Naive thymus-derived CD8-positive, alpha-beta T cell (primary cell): ENCODE measurements around the gene CDCA3. TPM values are rescaled to one million over a fixed set of nuclear protein-coding genes. Genes with fewer than 3 reads are reported as not detected.
A peak's percentile ranks its signal among the peaks of the same experiment; 100 is the strongest.

Source experiments
- ATAC-seq, 2 donors: fragments of 150-1000 bp; cut with Tn5 transposase in 1 of 2; sonication (Bioruptor Pico), chemical (Tn5 transposase) in 1 of 2; 1 replicate in 1 of 2; 2 replicates in 1 of 2; pipeline ENCODE4 v1.10.0; 2021; ENCODE audit warnings: mild to moderate bottlenecking in 2 of 2, moderate library complexity in 2 of 2
- POLR2A ChIA-PET: fragments of 350-600 bp; sonication (Branson Sonifier 250); formaldehyde crosslinking; loops from one replicate; lab custom pipeline; 2021; ENCODE audit warnings: antibody characterized with exemption; lab: Charles Lee
- DNase-seq, 10 donors: peaks; one replicate each; pipeline versions ENCODE4 v3.0.0 to v3.0.0-alpha.2; 2020 to 2022
- H3K27ac Mint-ChIP-seq, 10 donors: one replicate each; pipeline ENCODE4 v1.8.0; 2020 to 2022; ENCODE audit warnings: mild to moderate bottlenecking in 10 of 10, mixed read lengths in 10 of 10, moderate library complexity in 4 of 10, inconsistent platforms in 1 of 10
- H3K27me3 Mint-ChIP-seq, 5 donors: one replicate each; pipeline ENCODE4 v1.8.0; 2021 to 2022; ENCODE audit warnings: mixed read lengths in 5 of 5
- H3K36me3 Mint-ChIP-seq, 3 donors: one replicate each; pipeline ENCODE4 v1.8.0; 2020 to 2022; ENCODE audit warnings: mixed read lengths in 3 of 3, mild to moderate bottlenecking in 2 of 3, inconsistent platforms in 1 of 3
- H3K4me1 Mint-ChIP-seq, 4 donors: one replicate each; pipeline ENCODE4 v1.8.0; 2021 to 2022; ENCODE audit warnings: mixed read lengths in 4 of 4
- H3K4me3 Mint-ChIP-seq, 10 donors: one replicate each; pipeline ENCODE4 v1.8.0; 2020 to 2022; ENCODE audit warnings: mild to moderate bottlenecking in 10 of 10, mixed read lengths in 10 of 10, moderate library complexity in 6 of 10, inconsistent platforms in 1 of 10
- H3K9me3 Mint-ChIP-seq, 9 donors: one replicate each; pipeline ENCODE4 v1.8.0; 2020 to 2022; ENCODE audit warnings: mixed read lengths in 9 of 9, mild to moderate bottlenecking in 3 of 9, inconsistent platforms in 1 of 9, moderate library complexity in 1 of 9
- polyA plus RNA-seq, 3 donors: library from polyadenylated mRNA; unstranded; fragments of 300-500 nt; fragmentation: Illumina TruSeq; gene quantifications; one replicate each; pipeline ENCODE4 v1.2.3, GENCODE V29; 2021
- total RNA-seq, 8 experiments: library from RNA in 2 of 8; stranded (reverse) in 2 of 8; gene quantifications; one replicate each; pipeline ENCODE4 v1.2.3 and lab custom pipeline; 2021 to 2026

Gene CDCA3
- total and polyA plus RNA-seq, 5 experiments from 2014 or later = 0.50 to 2.7 (median 2.0) TPM; not detected in 1

DNA sequence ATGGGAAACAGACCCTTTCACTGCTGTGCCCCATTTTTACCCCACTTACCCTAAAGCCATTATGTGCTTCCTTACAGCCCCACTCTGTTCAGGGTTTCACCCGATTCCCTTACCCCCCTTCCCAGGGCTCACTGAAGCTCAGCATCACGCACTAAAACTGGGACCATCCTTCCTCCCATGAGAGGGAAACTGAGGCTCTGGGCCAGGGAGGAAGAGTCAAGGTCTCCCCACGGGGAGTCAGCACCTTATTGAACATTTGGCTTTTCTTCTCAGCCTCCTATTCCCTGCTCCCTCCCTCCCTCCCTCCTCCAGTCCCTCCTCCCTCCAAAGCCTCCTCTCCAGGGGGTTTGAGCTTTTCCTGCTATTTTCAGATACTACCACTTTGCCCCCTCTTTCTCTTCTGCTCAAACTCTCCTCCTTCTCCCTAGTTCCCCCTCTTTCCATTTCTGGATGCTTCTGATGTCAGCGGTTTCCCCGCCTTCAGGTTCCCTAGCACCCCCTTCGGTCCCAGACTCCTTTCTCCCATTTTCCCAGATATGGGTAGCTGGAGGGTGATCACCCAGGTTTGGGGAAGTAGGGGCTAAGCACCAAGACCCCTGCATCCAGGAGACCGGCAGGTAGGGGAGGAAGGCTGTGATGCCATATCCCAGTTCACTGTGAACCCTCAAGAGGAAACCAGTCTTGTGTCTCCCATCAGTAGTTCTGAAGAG lies 28.5 kb downstream of the CDCA3 start:
- Mint-ChIP-seq H3K4me1 (peaks cover 18 to 37% (median 22%) of the 10 kb centered on the region in 4 donors), H3K9me3 (no peaks in the 10 kb centered on the region), H3K36me3 (no peaks in the 10 kb centered on the region), H3K27me3 (peaks cover 14 to 70% (median 48%) of the 10 kb centered on the region in 5 donors), H3K4me3 (peak overlapping the region in 7 of 10 donors; percentile 16 to 79 (median 41)), H3K27ac (no peak overlapping the region)
- ATAC-seq = no peak
- POLR2A ChIA-PET = interaction anchor here (1.1 kb wide), 1 partner anchor 14 kb away, joined by 3 read pairs; no protein-coding TSS in a partner anchor
- peak in 1 of 10 donors; percentile 43 for DNase-seq

DNA sequence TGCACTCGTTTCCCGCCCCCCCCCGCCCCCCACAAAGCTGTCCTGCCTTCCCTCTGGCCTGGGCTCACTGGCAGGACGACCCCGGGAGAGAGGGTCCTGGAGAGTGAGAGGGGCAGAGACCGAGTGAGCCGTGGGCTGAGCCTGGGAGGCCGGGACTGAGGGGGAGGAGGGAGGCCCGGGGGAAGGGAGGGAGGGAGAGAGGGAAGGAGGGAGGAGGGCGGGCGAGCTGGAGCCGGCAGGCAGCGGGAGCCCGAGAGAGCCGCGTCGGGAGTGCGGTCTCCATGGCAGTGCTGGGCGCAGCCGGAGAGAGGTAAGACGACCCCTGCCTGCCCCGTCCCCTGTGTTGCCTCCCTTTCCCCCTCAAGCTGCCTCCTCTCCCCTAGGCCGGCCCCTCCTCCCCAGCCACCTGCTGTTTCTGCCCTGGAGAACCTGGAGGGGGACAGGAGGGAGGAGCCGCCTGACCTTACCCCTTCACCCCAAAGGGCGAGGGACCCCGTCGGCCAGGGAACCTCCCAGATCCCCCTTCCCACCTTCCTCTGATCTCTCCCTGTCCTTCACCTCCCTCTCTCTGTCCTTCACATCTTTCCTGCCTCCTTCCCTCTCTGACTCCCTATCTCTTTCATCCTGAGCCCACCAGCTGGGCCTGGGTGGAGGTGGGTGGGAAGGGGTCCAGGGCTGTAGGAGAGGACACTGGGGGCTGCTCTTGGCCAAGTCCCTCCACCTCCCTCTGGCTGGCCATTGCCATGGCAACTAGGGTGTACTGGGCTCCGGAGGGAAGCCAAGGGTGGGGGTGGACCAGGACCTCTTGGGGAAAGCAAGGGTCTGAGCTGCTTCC lies 29.3 kb downstream of the CDCA3 start, which contains the start of gene GPR162:
Gene GPR162 (plus strand): TSS at position 231 of the 835 bp plus-strand sequence. CDS start 2,078 bp downstream, outside the sequence.
- H3K4me3 Mint-ChIP-seq = peak within 1 kb of the TSS; percentile 54 to 79 (median 66)
- H3K4me1 Mint-ChIP-seq = peaks cover 15 to 30% (median 17%) of the 10 kb centered on the region in 4 donors
- H3K27me3 Mint-ChIP-seq = peaks cover 11 to 62% (median 41%) of the 10 kb centered on the region in 5 donors
- POLR2A ChIA-PET = interaction anchor here (0.8 to 1.3 kb wide), 3 partner anchors 15 to 69 kb away, joined by 3 to 5 read pairs (median 5); partner anchors contain the start of genes MLF2 and PTMS
- H3K36me3 Mint-ChIP-seq = no peaks in the 10 kb centered on the region
- peak; percentile 27 to 33 for ATAC-seq
- H3K27ac Mint-ChIP-seq = peak within 1 kb of the TSS in 4 of 10 donors; percentile 28 to 80 (median 57)
- DNase-seq = peak in 1 of 10 donors; percentile 58
- no peaks in the 10 kb centered on the region for H3K9me3 Mint-ChIP-seq

DNA sequence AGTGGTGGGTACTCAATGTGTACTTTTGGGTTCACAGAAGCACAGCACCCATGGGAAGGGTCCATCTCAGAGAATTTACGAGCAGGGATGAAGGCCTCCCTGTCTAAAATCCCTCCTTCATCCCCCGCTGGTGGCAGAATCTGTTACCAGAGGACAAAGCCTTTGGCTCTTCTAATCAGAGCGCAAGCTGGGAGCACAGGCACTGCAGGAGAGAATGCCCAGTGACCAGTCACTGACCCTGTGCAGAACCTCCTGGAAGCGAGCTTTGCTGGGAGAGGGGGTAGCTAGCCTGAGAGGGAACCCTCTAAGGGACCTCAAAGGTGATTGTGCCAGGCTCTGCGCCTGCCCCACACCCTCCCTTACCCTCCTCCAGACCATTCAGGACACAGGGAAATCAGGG lies 30.9 kb downstream of the CDCA3 start:
- H3K36me3 Mint-ChIP-seq = no peaks in the 10 kb centered on the region
- peaks cover 13 to 24% (median 14%) of the 10 kb centered on the region in 4 donors for H3K4me1 Mint-ChIP-seq
- POLR2A ChIA-PET = no interaction called here
- H3K9me3 Mint-ChIP-seq = no peaks in the 10 kb centered on the region
- ATAC-seq (no peak), DNase-seq (no peak)
- H3K27me3 Mint-ChIP-seq = peaks cover 7 to 46% (median 27%) of the 10 kb centered on the region in 5 donors
- peak overlapping the region in 1 of 10 donors; percentile 16 for H3K27ac Mint-ChIP-seq
- no peak overlapping the region for H3K4me3 Mint-ChIP-seq

DNA sequence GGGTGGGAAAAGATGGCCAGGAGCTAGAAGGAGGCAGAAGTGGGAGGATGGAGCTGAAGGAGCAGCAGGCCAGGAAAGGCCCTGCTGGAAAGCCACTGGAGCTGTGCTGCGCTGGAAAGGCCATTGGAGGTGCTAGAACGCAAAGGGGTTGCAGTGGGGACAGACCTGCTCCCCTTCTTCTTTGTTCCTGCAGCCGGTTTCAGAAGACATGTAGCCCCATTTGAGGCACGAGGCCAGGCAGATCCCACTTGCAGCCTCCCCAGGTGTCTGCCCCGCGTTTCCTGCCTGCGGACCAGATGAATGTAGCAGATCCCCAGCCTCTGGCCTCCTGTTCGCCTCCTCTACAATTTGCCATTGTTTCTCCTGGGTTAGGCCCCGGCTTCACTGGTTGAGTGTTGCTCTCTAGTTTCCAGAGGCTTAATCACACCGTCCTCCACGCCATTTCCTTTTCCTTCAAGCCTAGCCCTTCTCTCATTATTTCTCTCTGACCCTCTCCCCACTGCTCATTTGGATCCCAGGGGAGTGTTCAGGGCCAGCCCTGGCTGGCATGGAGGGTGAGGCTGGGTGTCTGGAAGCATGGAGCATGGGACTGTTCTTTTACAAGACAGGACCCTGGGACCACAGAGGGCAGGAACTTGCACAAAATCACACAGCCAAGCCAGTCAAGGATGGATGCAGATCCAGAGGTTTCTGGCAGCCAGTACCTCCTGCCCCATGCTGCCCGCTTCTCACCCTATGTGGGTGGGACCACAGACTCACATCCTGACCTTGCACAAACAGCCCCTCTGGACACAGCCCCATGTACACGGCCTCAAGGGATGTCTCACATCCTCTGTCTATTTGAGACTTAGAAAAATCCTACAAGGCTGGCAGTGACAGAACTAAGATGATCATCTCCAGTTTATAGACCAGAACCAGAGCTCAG lies 31.7 kb downstream of the CDCA3 start:
- ATAC-seq (no peak), DNase-seq (no peak)
- H3K27ac Mint-ChIP-seq = peak overlapping the region in 2 of 10 donors; percentile 16 to 34
- H3K4me3 Mint-ChIP-seq = no peak overlapping the region
- H3K9me3 Mint-ChIP-seq = no peaks in the 10 kb centered on the region
- peaks cover 1 to 38% (median 23%) of the 10 kb centered on the region in 5 donors for H3K27me3 Mint-ChIP-seq
- no peaks in the 10 kb centered on the region for H3K36me3 Mint-ChIP-seq
- POLR2A ChIA-PET = no interaction called here
- H3K4me1 Mint-ChIP-seq = peaks cover 12 to 24% (median 13%) of the 10 kb centered on the region in 4 donors

DNA sequence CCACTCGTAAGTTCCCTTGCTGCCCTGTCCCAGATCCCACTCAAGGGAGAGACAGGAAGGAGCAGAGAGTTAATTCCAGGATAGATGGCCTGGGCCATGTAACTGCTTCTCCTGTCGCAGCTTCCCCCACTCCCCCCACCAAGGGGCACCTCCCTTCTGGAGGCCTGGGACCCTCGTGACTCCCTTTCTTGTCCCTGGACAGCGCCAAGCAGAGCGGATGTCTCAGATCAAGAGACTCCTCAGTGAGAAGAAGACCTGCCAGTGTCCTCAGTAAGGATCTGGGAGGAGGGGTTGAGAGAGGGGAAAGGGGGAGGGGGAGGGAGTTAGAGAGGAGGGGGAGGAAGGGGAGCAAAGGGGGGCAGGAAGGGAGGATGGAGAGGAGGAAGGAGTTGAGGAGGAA lies 32.4 kb downstream of the CDCA3 start:
- H3K9me3 Mint-ChIP-seq = no peaks in the 10 kb centered on the region
- H3K4me3 Mint-ChIP-seq = no peak overlapping the region
- POLR2A ChIA-PET = no interaction called here
- peaks cover 12 to 24% (median 13%) of the 10 kb centered on the region in 4 donors for H3K4me1 Mint-ChIP-seq
- no peak overlapping the region for H3K27ac Mint-ChIP-seq
- no peaks in the 10 kb centered on the region for H3K36me3 Mint-ChIP-seq
- DNase-seq (no peak), ATAC-seq (no peak)
- H3K27me3 Mint-ChIP-seq = peaks cover 1 to 31% (median 19%) of the 10 kb centered on the region in 5 donors

DNA sequence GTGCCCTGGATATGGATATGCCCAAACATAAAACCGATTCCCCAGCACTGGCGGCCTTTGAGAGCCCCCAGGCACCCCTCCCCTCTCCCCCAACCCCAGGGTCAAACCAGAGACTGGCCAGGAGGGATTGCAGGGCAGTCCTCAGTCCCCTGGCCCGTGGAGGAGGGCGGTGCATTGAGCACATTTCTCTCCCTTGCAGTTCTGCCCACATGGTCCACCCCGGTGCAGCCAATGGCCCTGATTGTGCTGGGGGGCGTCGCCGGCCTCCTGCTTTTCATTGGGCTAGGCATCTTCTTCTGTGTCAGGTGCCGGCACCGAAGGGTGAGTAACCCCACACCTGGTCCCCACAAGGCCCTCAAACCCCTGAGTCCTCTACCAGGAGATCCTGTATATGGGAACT lies 32.9 kb downstream of the CDCA3 start:
- DNase-seq (no peak), ATAC-seq (no peak)
- Mint-ChIP-seq H3K27me3 (peaks cover 1 to 27% (median 17%) of the 10 kb centered on the region in 5 donors), H3K4me1 (peaks cover 12 to 24% (median 13%) of the 10 kb centered on the region in 4 donors), H3K27ac (no peak overlapping the region), H3K36me3 (no peaks in the 10 kb centered on the region), H3K9me3 (no peaks in the 10 kb centered on the region), H3K4me3 (no peak overlapping the region)
- POLR2A ChIA-PET = no interaction called here

DNA sequence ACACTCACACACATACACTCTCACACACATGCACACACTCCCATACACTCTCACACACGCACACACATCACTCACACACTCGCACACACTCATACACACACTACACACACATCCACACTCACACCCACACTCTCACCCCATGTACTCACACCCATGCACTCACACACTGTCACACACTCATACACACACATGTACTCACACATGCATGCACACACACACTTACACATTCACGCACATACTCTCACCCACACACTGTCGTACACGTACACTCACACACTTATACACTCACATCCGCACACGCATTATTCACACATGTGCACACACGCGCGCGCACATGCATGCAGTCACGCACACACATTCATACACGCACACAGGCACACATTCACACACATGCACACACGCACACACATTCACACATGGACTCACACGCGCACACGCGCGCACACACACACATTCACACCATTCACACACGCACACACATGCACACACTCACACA lies 33.4 kb downstream of the CDCA3 start:
- Mint-ChIP-seq H3K27me3 (peaks cover under 1 to 21% (median 12%) of the 10 kb centered on the region in 5 donors), H3K9me3 (no peaks in the 10 kb centered on the region), H3K36me3 (no peaks in the 10 kb centered on the region), H3K4me1 (peaks cover 12 to 21% (median 13%) of the 10 kb centered on the region in 4 donors), H3K4me3 (no peak overlapping the region), H3K27ac (peak overlapping the region in 2 of 10 donors; percentile 8 to 35)
- ATAC-seq (no peak), DNase-seq (no peak)
- POLR2A ChIA-PET = no interaction called here

DNA sequence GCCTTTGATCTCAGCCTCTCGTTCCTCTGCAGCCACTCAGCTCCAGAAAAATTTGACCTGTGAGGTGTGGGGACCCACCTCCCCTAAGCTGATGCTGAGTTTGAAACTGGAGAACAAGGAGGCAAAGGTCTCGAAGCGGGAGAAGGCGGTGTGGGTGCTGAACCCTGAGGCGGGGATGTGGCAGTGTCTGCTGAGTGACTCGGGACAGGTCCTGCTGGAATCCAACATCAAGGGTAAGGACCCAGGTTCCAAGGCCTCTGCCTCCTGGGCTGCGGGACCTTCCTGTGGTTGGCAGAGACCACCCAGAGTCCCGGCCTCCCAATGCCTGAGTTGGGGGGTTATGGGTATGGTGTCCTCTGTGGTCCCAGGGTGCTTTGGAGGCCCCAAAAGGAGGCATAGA lies 34.0 kb downstream of the CDCA3 start:
- no peak for DNase-seq
- peaks cover 0 to 15% (median 9%) of the 10 kb centered on the region in 5 donors for H3K27me3 Mint-ChIP-seq
- H3K36me3 Mint-ChIP-seq = no peaks in the 10 kb centered on the region
- POLR2A ChIA-PET = interaction anchor here (0.5 kb wide), 1 partner anchor 85 kb away, joined by 3 read pairs; no protein-coding TSS in a partner anchor
- H3K27ac Mint-ChIP-seq = peak overlapping the region in 1 of 10 donors; percentile 50
- no peak for ATAC-seq
- no peaks in the 10 kb centered on the region for H3K9me3 Mint-ChIP-seq
- H3K4me3 Mint-ChIP-seq = no peak overlapping the region
- peaks cover 11 to 15% (median 12%) of the 10 kb centered on the region in 4 donors for H3K4me1 Mint-ChIP-seq

DNA sequence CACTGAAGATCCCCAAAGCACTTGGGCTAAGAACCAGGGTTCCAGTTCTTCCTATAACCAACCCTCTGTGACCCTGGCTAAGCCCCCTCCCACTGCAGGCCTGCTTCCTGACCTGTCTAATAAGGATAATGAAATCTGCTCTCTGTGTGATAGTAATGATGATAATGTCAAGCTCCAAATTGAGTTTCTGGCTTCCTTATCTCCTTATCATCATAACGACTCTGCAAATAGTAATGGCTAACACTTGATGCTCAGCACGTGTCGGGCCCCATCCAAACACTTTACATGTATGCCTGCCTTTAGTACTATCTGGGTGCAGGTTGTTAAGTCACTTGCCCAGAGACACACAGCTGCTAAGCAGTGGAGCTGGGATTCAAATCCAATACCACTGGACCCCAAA lies 34.5 kb downstream of the CDCA3 start:
- DNase-seq (no peak), ATAC-seq (no peak)
- Mint-ChIP-seq H3K27me3 (peaks cover 0 to 10% (median 7%) of the 10 kb centered on the region in 5 donors), H3K9me3 (no peaks in the 10 kb centered on the region), H3K27ac (no peak overlapping the region), H3K4me1 (peaks cover 7 to 10% (median 9%) of the 10 kb centered on the region in 4 donors), H3K4me3 (no peak overlapping the region), H3K36me3 (no peaks in the 10 kb centered on the region)
- POLR2A ChIA-PET = no interaction called here

DNA sequence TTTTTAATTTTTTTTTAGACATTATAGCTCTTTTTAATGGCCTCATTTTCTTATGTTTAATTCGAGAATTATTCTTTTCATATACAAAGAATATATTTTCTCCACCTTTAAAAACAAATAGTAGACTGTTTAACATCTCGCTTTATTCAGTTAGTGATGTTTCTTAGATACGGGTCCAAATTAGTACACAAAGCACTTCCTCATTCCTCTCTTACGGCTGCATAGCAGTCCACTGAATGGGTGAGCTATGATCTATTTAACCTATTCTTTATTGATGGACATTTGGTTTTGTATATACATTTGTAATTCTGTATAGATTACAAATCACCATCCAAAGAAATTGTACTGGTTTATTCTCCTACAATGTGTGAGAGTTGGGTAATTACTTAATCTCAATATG lies 37.7 kb downstream of the CDCA3 start:
- Mint-ChIP-seq H3K4me3 (no peak overlapping the region), H3K27me3 (peaks cover 0 to 3% (median 0%) of the 10 kb centered on the region in 5 donors), H3K4me1 (peaks cover 0 to 6% (median 1%) of the 10 kb centered on the region in 4 donors), H3K27ac (no peak overlapping the region), H3K9me3 (no peaks in the 10 kb centered on the region), H3K36me3 (no peaks in the 10 kb centered on the region)
- DNase-seq = no peak
- no peak for ATAC-seq
- POLR2A ChIA-PET = interaction anchor here (0.7 kb wide), 1 partner anchor 197 kb away, joined by 4 read pairs; no protein-coding TSS in a partner anchor

DNA sequence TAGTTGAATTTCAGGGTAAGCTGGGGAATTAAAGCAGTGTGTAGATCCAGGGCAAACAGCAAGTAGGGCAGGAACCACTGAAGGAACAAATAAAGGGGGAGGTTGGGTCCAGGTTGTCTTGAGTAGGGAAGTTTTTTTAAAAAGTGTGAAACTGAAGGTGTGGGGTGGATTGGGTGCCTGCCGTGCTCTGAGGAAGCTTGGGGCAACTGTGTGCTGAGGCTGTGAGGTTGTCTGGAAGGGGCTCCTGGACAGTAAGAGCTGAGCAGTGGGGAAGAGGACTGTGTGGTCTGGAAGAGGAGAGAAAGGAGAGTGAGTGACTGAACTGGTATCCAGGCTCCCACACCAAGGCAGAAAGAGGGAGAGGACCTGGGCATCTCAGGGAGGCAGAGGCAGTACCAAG lies 40.3 kb downstream of the CDCA3 start:
- H3K4me1 Mint-ChIP-seq = peaks cover 0 to 2% (median 0%) of the 10 kb centered on the region in 4 donors

More for the DNA sequence above, 40.3 kb downstream of the CDCA3 start:
- no peaks in the 10 kb centered on the region for H3K36me3 Mint-ChIP-seq
- H3K27ac Mint-ChIP-seq = peak overlapping the region in 2 of 10 donors; percentile 27 to 57
- no peaks in the 10 kb centered on the region for H3K9me3 Mint-ChIP-seq
- H3K27me3 Mint-ChIP-seq = peaks cover 0 to 3% (median 0%) of the 10 kb centered on the region in 5 donors
- ATAC-seq (no peak), DNase-seq (no peak)
- POLR2A ChIA-PET = no interaction called here
- H3K4me3 Mint-ChIP-seq = no peak overlapping the region
